Neuronal stem cell (in vitro differentiated cells): ENCODE data around the gene DPYSL5.

ENCODE experiments used
- DNase-seq: peaks from one replicate; pipeline ENCODE4 v3.0.0-alpha.2; 2013; ENCODE audit warnings: low spot score
- H2AFZ ChIP-seq: one replicate; pipeline ENCODE4 v1.6.1; 2013; ENCODE audit warnings: mild to moderate bottlenecking, low read length, inconsistent platforms
- H2AK5ac ChIP-seq: 2 replicates; pipeline ENCODE4 v1.6.1; 2013; ENCODE audit warnings: low read depth, mild to moderate bottlenecking, inconsistent platforms, low read length, moderate library complexity, mixed read lengths
- H2BK120ac ChIP-seq: 2 replicates; pipeline ENCODE4 v1.6.1; 2013; ENCODE audit warnings: low read depth, mild to moderate bottlenecking, inconsistent platforms, low read length, moderate library complexity, mixed read lengths
- H2BK12ac ChIP-seq: one replicate; pipeline ENCODE4 v1.6.1; 2013; ENCODE audit warnings: low read length, inconsistent platforms
- H2BK15ac ChIP-seq: 2 replicates; pipeline ENCODE4 v1.6.1; 2013; ENCODE audit warnings: mild to moderate bottlenecking, low read length, inconsistent platforms, mixed read lengths
- H2BK5ac ChIP-seq: one replicate; pipeline ENCODE4 v1.6.1; 2013; ENCODE audit warnings: inconsistent platforms, mild to moderate bottlenecking, low read length, moderate library complexity
- H3K14ac ChIP-seq: one replicate; pipeline ENCODE4 v1.6.1; 2013; ENCODE audit warnings: low read length, inconsistent platforms
- H3K18ac ChIP-seq: 2 replicates; pipeline ENCODE4 v1.6.1; 2013; ENCODE audit warnings: low read length, inconsistent platforms
- H3K23ac ChIP-seq: 2 replicates; pipeline ENCODE4 v1.6.1; 2013; ENCODE audit warnings: low read depth, mild to moderate bottlenecking, mixed read lengths, low read length, inconsistent platforms; ENCODE audit not compliant: poor library complexity
- H3K27ac ChIP-seq: replicated peaks from 3 replicates; pipeline ENCODE4 v1.5.1; 2013; ENCODE audit warnings: low read length, inconsistent platforms
- H3K27me3 ChIP-seq, 3 experiments: 2 replicates each; pipeline ENCODE4 v1.6.1; 2013; ENCODE audit warnings: low read length in 3 of 3, mild to moderate bottlenecking in 2 of 3, inconsistent platforms in 1 of 3, low read depth in 1 of 3, mixed read lengths in 1 of 3, moderate library complexity in 1 of 3; ENCODE audit not compliant: control insufficient read depth in 3 of 3, insufficient read depth in 3 of 3
- H3K36me3 ChIP-seq, 2 donors: replicated peaks in 1 of 2; 2 replicates each; pipeline ENCODE4 v1.6.1; 2013; ENCODE audit warnings: low read length in 2 of 2; ENCODE audit not compliant: control insufficient read depth in 2 of 2, insufficient read depth in 2 of 2
- H3K4ac ChIP-seq: 2 replicates; pipeline ENCODE4 v1.6.1; 2013; ENCODE audit warnings: inconsistent platforms, mild to moderate bottlenecking, low read length, moderate library complexity
- H3K4me1 ChIP-seq, 2 donors: 1 replicate in 1 of 2; 2 replicates in 1 of 2; pipeline ENCODE4 v1.6.1; 2013; ENCODE audit warnings: low read length in 2 of 2, low read depth in 1 of 2; ENCODE audit not compliant: control insufficient read depth in 2 of 2, insufficient read depth in 1 of 2
- H3K4me2 ChIP-seq: one replicate; pipeline ENCODE4 v1.6.1; 2013; ENCODE audit warnings: mild to moderate bottlenecking, low read length, inconsistent platforms; ENCODE audit not compliant: insufficient read depth, poor library complexity, severe bottlenecking
- H3K4me3 ChIP-seq, 2 donors: 2 replicates each; pipeline ENCODE4 v1.5.1; 2013; ENCODE audit warnings: low read length in 2 of 2, mild to moderate bottlenecking in 2 of 2, inconsistent platforms in 1 of 2, moderate library complexity in 1 of 2
- H3K79me1 ChIP-seq: one replicate; pipeline ENCODE4 v1.6.1; 2013; ENCODE audit warnings: low read depth, mild to moderate bottlenecking, inconsistent platforms, low read length, moderate library complexity
- H3K9ac ChIP-seq: one replicate; pipeline ENCODE4 v1.6.1; 2013; ENCODE audit warnings: mild to moderate bottlenecking, low read depth, low read length, inconsistent platforms; ENCODE audit not compliant: poor library complexity
- H3K9me3 ChIP-seq, 2 donors: replicated peaks in 1 of 2; 2 replicates each; pipeline versions ENCODE3 to v1.6.1; 2013; ENCODE audit warnings: low read length in 2 of 2, mild to moderate bottlenecking in 2 of 2, inconsistent platforms in 1 of 2, low read depth in 1 of 2, mixed read lengths in 1 of 2, moderate library complexity in 1 of 2; ENCODE audit not compliant: control insufficient read depth in 2 of 2, insufficient read depth in 1 of 2
- H4K8ac ChIP-seq: one replicate; pipeline ENCODE4 v1.6.1; 2013; ENCODE audit warnings: low read depth, mild to moderate bottlenecking, inconsistent platforms, low read length, moderate library complexity
- H4K91ac ChIP-seq: one replicate; pipeline ENCODE4 v1.6.1; 2013; ENCODE audit warnings: low read length, low read depth, mild to moderate bottlenecking, inconsistent platforms; ENCODE audit not compliant: poor library complexity
- WGBS, 2 donors: extraction: QIAGEN DNeasy Blood & Tissue Kit; methylation state at CpG; one replicate each; pipeline ENCODE4 v1.1.7; 2013; ENCODE audit warnings: missing lambda C conversion rate in 2 of 2, mixed read lengths in 1 of 2; ENCODE audit not compliant: insufficient read length in 2 of 2, insufficient replicate concordance in 1 of 2; ENCODE audit errors: extremely low coverage in 2 of 2; 5-methylcytosine and 5-hydroxymethylcytosine counted together

DPYSL5 gene

GRCh38 chr2:26852405-26853306, 4.7 kb downstream of the DPYSL5 start:
- no peak overlapping the region for H2AK5ac ChIP-seq
- H3K79me1 ChIP-seq = peaks cover 2% of the 10 kb centered on the region
- no peak overlapping the region for H4K8ac ChIP-seq
- no CpG with 5 or more reads among the region's 7 CpGs for WGBS, 2 donors
- H3K36me3 ChIP-seq = peaks cover 3 to 52% of the 10 kb centered on the region in 2 donors
- no peak overlapping the region for H3K9ac ChIP-seq
- no peak overlapping the region for H3K4me2 ChIP-seq
- no peak overlapping the region for H2AFZ ChIP-seq
- H3K4me1 ChIP-seq = peaks cover 18 to 30% of the 10 kb centered on the region in 2 donors
- no peak for DNase-seq
- H2BK5ac ChIP-seq = no peak overlapping the region
- no peak overlapping the region for H3K27ac ChIP-seq
- no peak overlapping the region for H2BK15ac ChIP-seq
- no peak overlapping the region for H3K4me3 ChIP-seq
- H3K27me3 ChIP-seq = no peaks in the 10 kb centered on the region
- H3K4ac ChIP-seq = no peak overlapping the region
- no peak overlapping the region for H4K91ac ChIP-seq
- no peaks in the 10 kb centered on the region for H3K9me3 ChIP-seq
- H2BK120ac ChIP-seq = no peak overlapping the region
- no peak overlapping the region for H2BK12ac ChIP-seq
- no peak overlapping the region for H3K23ac ChIP-seq
- no peak overlapping the region for H3K14ac ChIP-seq
- H3K18ac ChIP-seq = no peak overlapping the region

GRCh38 chr2:26853751-26854150, 5.8 kb downstream of the DPYSL5 start:
- Histone ChIP-seq H2AK5ac (no peak overlapping the region), H3K4me1 (peaks cover 20 to 30% of the 10 kb centered on the region in 2 donors), H2BK12ac (no peak overlapping the region), H3K27me3 (no peaks in the 10 kb centered on the region), H2BK15ac (no peak overlapping the region), H3K4me2 (no peak overlapping the region), H3K18ac (no peak overlapping the region), H2BK120ac (no peak overlapping the region), H3K9ac (no peak overlapping the region), H4K91ac (no peak overlapping the region), H4K8ac (no peak overlapping the region), H3K23ac (no peak overlapping the region), H2BK5ac (no peak overlapping the region), H3K79me1 (peaks cover 2% of the 10 kb centered on the region), H3K27ac (no peak overlapping the region), H3K4me3 (no peak overlapping the region), H3K14ac (no peak overlapping the region), H3K4ac (no peak overlapping the region), H3K9me3 (no peaks in the 10 kb centered on the region), H3K36me3 (peaks cover 3 to 61% of the 10 kb centered on the region in 2 donors), H2AFZ (no peak overlapping the region)
- DNase-seq = no peak

GRCh38 chr2:26854283-26854827, 6.4 kb downstream of the DPYSL5 start:
- H3K4me1 ChIP-seq = peaks cover 20 to 30% of the 10 kb centered on the region in 2 donors

GRCh38 chr2:26855466-26855865, 7.5 kb downstream of the DPYSL5 start:
- Histone ChIP-seq H2BK12ac (no peak overlapping the region), H3K27me3 (no peaks in the 10 kb centered on the region), H3K9ac (no peak overlapping the region), H3K79me1 (peaks cover 3% of the 10 kb centered on the region), H4K91ac (no peak overlapping the region), H3K4me2 (no peak overlapping the region), H2AK5ac (no peak overlapping the region), H2AFZ (no peak overlapping the region), H3K9me3 (no peaks in the 10 kb centered on the region), H3K4ac (no peak overlapping the region), H3K4me3 (no peak overlapping the region), H2BK15ac (no peak overlapping the region), H3K27ac (peak overlapping the region; percentile 76), H3K14ac (no peak overlapping the region), H2BK5ac (no peak overlapping the region), H2BK120ac (no peak overlapping the region), H3K36me3 (peaks cover 6 to 72% of the 10 kb centered on the region in 2 donors), H4K8ac (no peak overlapping the region), H3K18ac (no peak overlapping the region), H3K4me1 (peaks cover 18 to 23% of the 10 kb centered on the region in 2 donors), H3K23ac (no peak overlapping the region)
- WGBS, 2 donors = no CpG with 5 or more reads among the region's 7 CpGs
- peak; percentile 56 for DNase-seq

More at GRCh38 chr2:26854283-26854827, 6.4 kb downstream of the DPYSL5 start:
- Histone ChIP-seq H2BK120ac (no peak overlapping the region), H3K9me3 (no peaks in the 10 kb centered on the region), H4K8ac (no peak overlapping the region), H3K9ac (no peak overlapping the region), H3K4me2 (no peak overlapping the region), H3K36me3 (peaks cover 3 to 67% of the 10 kb centered on the region in 2 donors), H3K23ac (no peak overlapping the region), H2BK12ac (no peak overlapping the region), H3K18ac (no peak overlapping the region), H3K79me1 (peaks cover 2% of the 10 kb centered on the region), H3K27me3 (no peaks in the 10 kb centered on the region), H2BK5ac (no peak overlapping the region), H3K4me3 (no peak overlapping the region), H4K91ac (no peak overlapping the region), H3K14ac (no peak overlapping the region), H3K27ac (no peak overlapping the region), H2AFZ (no peak overlapping the region), H2AK5ac (no peak overlapping the region), H3K4ac (no peak overlapping the region), H2BK15ac (no peak overlapping the region)
- WGBS, 2 donors = no CpG with 5 or more reads among the region's 1 CpG
- DNase-seq = no peak
